GM12872 (cell line): ENCODE results near the gene SYNE1.

ENCODE experiments used
- CTCF ChIP-seq: IDR thresholded peaks from 3 replicates; pipeline ENCODE4 v1.5.1; 2011; ENCODE audit warnings: low read depth, mild to moderate bottlenecking, low read length, moderate library complexity; ENCODE audit not compliant: insufficient read depth

Gene SYNE1

GRCh38 chr6:152594701-152595100, 42.5 kb downstream of the SYNE1 start:
- TF ChIP-seq CTCF = no peak

GRCh38 chr6:152588456-152588855, 48.7 kb downstream of the SYNE1 start:
- no peak for TF ChIP-seq CTCF

- no peak for TF ChIP-seq CTCF
These were observed 49.7 kb downstream of the SYNE1 start for GRCh38 chr6:152587473-152587872.

GRCh38 chr6:152585236-152585635, 51.9 kb downstream of the SYNE1 start:
- TF ChIP-seq CTCF = no peak

GRCh38 chr6:152583888-152584287, 53.3 kb downstream of the SYNE1 start:
- no peak for TF ChIP-seq CTCF

GRCh38 chr6:152576525-152576924, 60.6 kb downstream of the SYNE1 start:
- TF ChIP-seq CTCF = no peak

GRCh38 chr6:152575621-152576150, 61.5 kb downstream of the SYNE1 start:
- TF ChIP-seq CTCF = no peak
